ENCODE results near the gene PDCD10. TPM values are rescaled to one million over a fixed set of nuclear protein-coding genes. Genes with fewer than 3 reads are reported as not detected.

Gene PDCD10
- total RNA-seq, 4 donors from 2014 or later, result 39.6 to 63.5 (median 48.9) TPM

- 1 to 2% methylated on average over 12 of the region's 12 CpGs for WGBS, 2 donors
- H3K4me3 ChIP-seq (ENCODE audit: low read depth, poor library complexity, severe bottlenecking), result peak overlapping the region; percentile 93
- TF ChIP-seq POLR2A (IDR thresholded peaks at IDR 0.05) (no peak), CTCF (IDR thresholded peaks at IDR 0.05) (no peak)
- intact Hi-C loops (cut with DNase I; ENCODE audit: low total_unique reads), result no loop called here
- no peak for DNase-seq (ENCODE audit: low spot score in 2 of 2)
Observed at GRCh38 chr3:167733961-167734497, 663 bp downstream of the PDCD10 start.

- TF ChIP-seq POLR2A (IDR thresholded peaks at IDR 0.05) (no peak), CTCF (IDR thresholded peaks at IDR 0.05) (no peak)
- DNase-seq (ENCODE audit: low spot score in 2 of 2), result no peak
- 55 to 56% methylated on average over 7 of the region's 7 CpGs for WGBS, 2 donors
- intact Hi-C loops (cut with DNase I; ENCODE audit: low total_unique reads), result no loop called here
- no peak overlapping the region for H3K4me3 ChIP-seq (ENCODE audit: low read depth, poor library complexity, severe bottlenecking)
Observed at GRCh38 chr3:167732313-167733065, 2.2 kb downstream of the PDCD10 start.

- 94 to 100% methylated on average over 2 of the region's 2 CpGs for WGBS, 2 donors
- H3K4me3 ChIP-seq (ENCODE audit: low read depth, poor library complexity, severe bottlenecking), result no peak overlapping the region
- intact Hi-C loops (cut with DNase I; ENCODE audit: low total_unique reads), result no loop called here
- no peak for DNase-seq (ENCODE audit: low spot score in 2 of 2)
- TF ChIP-seq CTCF (IDR thresholded peaks at IDR 0.05) (no peak), POLR2A (IDR thresholded peaks at IDR 0.05) (no peak)
Observed at GRCh38 chr3:167731393-167731792, 3.3 kb downstream of the PDCD10 start.

GRCh38 chr3:167729591-167729990 lies 5.1 kb downstream of the PDCD10 start:
- H3K4me3 ChIP-seq (ENCODE audit: low read depth, poor library complexity, severe bottlenecking), result no peak overlapping the region
- intact Hi-C loops (cut with DNase I; ENCODE audit: low total_unique reads), result no loop called here
- DNase-seq (ENCODE audit: low spot score in 2 of 2), result no peak
- WGBS, 2 donors, result 70 to 72% methylated on average over 2 of the region's 2 CpGs
- TF ChIP-seq POLR2A (IDR thresholded peaks at IDR 0.05), result no peak
- TF ChIP-seq CTCF (IDR thresholded peaks at IDR 0.05), result no peak

GRCh38 chr3:167728632-167729323 lies 5.9 kb downstream of the PDCD10 start:
- no peak for DNase-seq (ENCODE audit: low spot score in 2 of 2)
- 64 to 68% methylated on average over 3 of the region's 3 CpGs for WGBS, 2 donors

More at GRCh38 chr3:167728632-167729323, 5.9 kb downstream of the PDCD10 start:
- no peak for TF ChIP-seq CTCF (IDR thresholded peaks at IDR 0.05)
- TF ChIP-seq POLR2A (IDR thresholded peaks at IDR 0.05), result no peak
- intact Hi-C loops (cut with DNase I; ENCODE audit: low total_unique reads), result no loop called here
- H3K4me3 ChIP-seq (ENCODE audit: low read depth, poor library complexity, severe bottlenecking), result no peak overlapping the region

Measured in lower leg skin (tissue), 4 donors.